HCT116 (cell line): ENCODE measurements around the gene PIAS2.

Source experiments
- EGR1 ChIP-seq: IDR thresholded peaks from 2 replicates; pipeline ENCODE4 v1.6.1; 2012; ENCODE audit warnings: low read depth
- ELF1 ChIP-seq: IDR thresholded peaks from 2 replicates; pipeline ENCODE4 v1.6.1; 2012; ENCODE audit warnings: low read depth, borderline replicate concordance
- EZH2 ChIP-seq: fragments of 200-600 bp; sonication (generic); IDR thresholded peaks from 2 replicates; pipeline ENCODE4 v1.6.1; 2017; ENCODE audit warnings: antibody characterized with exemption, mixed run types
- POLR2A ChIP-seq: IDR thresholded peaks from 2 replicates; pipeline ENCODE4 v1.7.0; 2011; ENCODE audit warnings: borderline replicate concordance; ENCODE audit not compliant: insufficient read depth, insufficient read length; ENCODE audit errors: extremely low read depth
- POLR2AphosphoS5 ChIP-seq: IDR thresholded peaks from 2 replicates; pipeline ENCODE4 v1.6.1; 2011; ENCODE audit warnings: mild to moderate bottlenecking, low read depth, low read length, moderate library complexity
- RAD21 ChIP-seq: IDR thresholded peaks from 2 replicates; pipeline ENCODE4 v1.6.1; 2012; ENCODE audit warnings: low read depth, mild to moderate bottlenecking
- REST ChIP-seq: IDR thresholded peaks from 2 replicates; pipeline ENCODE4 v1.6.1; 2012; ENCODE audit warnings: low read depth
- SRF ChIP-seq: IDR thresholded peaks from 2 replicates; pipeline ENCODE4 v1.6.1; 2012; ENCODE audit warnings: low read depth
- YY1 ChIP-seq: IDR thresholded peaks from 2 replicates; pipeline ENCODE4 v1.6.1; 2011; ENCODE audit warnings: low read length, low read depth, moderate library complexity, mild to moderate bottlenecking; ENCODE audit not compliant: insufficient replicate concordance; ENCODE audit errors: extremely low read depth
- ZFX ChIP-seq: fragments of 450-650 bp; IDR thresholded peaks from 2 replicates; pipeline ENCODE4 v1.6.1; 2017
- ZNF274 ChIP-seq: fragments of 200-500 bp; sonication (Bioruptor generic); IDR thresholded peaks from 2 replicates; pipeline ENCODE4 v1.6.1; 2014; ENCODE audit warnings: mild to moderate bottlenecking, low read depth, low read length, inconsistent platforms
- TF ChIP-seq, protein P1 (sequence below), 3 experiments: fragments of 200-600 bp in 1 of 3; sonication (generic) in 1 of 3; IDR thresholded peaks in 2 of 3; conservative IDR thresholded peaks in 1 of 3; 2 replicates each; pipeline ENCODE4 v1.5.1; 2012 to 2017; ENCODE audit warnings: low read depth in 2 of 3, low read length in 2 of 3, antibody characterized with exemption in 1 of 3, borderline replicate concordance in 1 of 3, control low read depth in 1 of 3, mild to moderate bottlenecking in 1 of 3, mixed read lengths in 1 of 3, mixed run types in 1 of 3, moderate library complexity in 1 of 3; ENCODE audit not compliant: insufficient read depth in 1 of 3
- TF ChIP-seq, protein P2 (sequence below): IDR thresholded peaks from 2 replicates; pipeline ENCODE4 v1.6.1; 2012
- TF ChIP-seq, protein P3 (sequence below): IDR thresholded peaks from 2 replicates; pipeline ENCODE4 v1.6.1; 2012

GRCh38 chr18:46809145-46809544 is 108.2 kb downstream of the PIAS2 start:
- TF ChIP-seq, protein P1, sequence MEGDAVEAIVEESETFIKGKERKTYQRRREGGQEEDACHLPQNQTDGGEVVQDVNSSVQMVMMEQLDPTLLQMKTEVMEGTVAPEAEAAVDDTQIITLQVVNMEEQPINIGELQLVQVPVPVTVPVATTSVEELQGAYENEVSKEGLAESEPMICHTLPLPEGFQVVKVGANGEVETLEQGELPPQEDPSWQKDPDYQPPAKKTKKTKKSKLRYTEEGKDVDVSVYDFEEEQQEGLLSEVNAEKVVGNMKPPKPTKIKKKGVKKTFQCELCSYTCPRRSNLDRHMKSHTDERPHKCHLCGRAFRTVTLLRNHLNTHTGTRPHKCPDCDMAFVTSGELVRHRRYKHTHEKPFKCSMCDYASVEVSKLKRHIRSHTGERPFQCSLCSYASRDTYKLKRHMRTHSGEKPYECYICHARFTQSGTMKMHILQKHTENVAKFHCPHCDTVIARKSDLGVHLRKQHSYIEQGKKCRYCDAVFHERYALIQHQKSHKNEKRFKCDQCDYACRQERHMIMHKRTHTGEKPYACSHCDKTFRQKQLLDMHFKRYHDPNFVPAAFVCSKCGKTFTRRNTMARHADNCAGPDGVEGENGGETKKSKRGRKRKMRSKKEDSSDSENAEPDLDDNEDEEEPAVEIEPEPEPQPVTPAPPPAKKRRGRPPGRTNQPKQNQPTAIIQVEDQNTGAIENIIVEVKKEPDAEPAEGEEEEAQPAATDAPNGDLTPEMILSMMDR (IDR thresholded peaks at IDR 0.05 in 2 of 3, conservative IDR thresholded peaks at IDR 0.05 in 1 of 3; ENCODE audit: borderline replicate concordance in 1 of 3, insufficient read depth in 1 of 3, low read depth in 2 of 3, low read length in 2 of 3), result no peak
- no peak for TF ChIP-seq POLR2A
- no peak for TF ChIP-seq EZH2
- TF ChIP-seq, protein P2, sequence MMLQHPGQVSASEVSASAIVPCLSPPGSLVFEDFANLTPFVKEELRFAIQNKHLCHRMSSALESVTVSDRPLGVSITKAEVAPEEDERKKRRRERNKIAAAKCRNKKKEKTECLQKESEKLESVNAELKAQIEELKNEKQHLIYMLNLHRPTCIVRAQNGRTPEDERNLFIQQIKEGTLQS, result no peak
- TF ChIP-seq ELF1, result no peak
- no peak for TF ChIP-seq POLR2AphosphoS5
- TF ChIP-seq EGR1, result no peak
- no peak for TF ChIP-seq REST
- TF ChIP-seq ZNF274, result no peak
- TF ChIP-seq, protein P3, sequence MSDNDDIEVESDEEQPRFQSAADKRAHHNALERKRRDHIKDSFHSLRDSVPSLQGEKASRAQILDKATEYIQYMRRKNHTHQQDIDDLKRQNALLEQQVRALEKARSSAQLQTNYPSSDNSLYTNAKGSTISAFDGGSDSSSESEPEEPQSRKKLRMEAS, result no peak
- TF ChIP-seq YY1, result no peak
- TF ChIP-seq ZFX, result no peak
- TF ChIP-seq SRF, result no peak
- no peak for TF ChIP-seq RAD21
